Choroid plexus epithelial cell (primary cell): Measurements from ENCODE around the gene CCK.
A peak's percentile ranks its signal among the peaks of the same experiment; 100 is the strongest.

Source experiments
- DNase-seq: peaks from one replicate; pipeline ENCODE4 v3.0.0-alpha.2; 2010; ENCODE audit warnings: low read depth
- H3K4me3 ChIP-seq: 2 replicates; pipeline ENCODE4 v1.5.1; 2011; ENCODE audit warnings: low read depth, mild to moderate bottlenecking, control low read depth, low read length, moderate library complexity
- TF ChIP-seq, protein P1 (sequence below): conservative IDR thresholded peaks from 2 replicates; pipeline ENCODE4 v1.5.1; 2011; ENCODE audit warnings: low read depth, mild to moderate bottlenecking, control low read depth, inconsistent platforms, low read length, moderate library complexity

CCK gene

GRCh38 chr3:42235532-42235931, 30.5 kb downstream of the CCK start:
- TF ChIP-seq, protein P1, sequence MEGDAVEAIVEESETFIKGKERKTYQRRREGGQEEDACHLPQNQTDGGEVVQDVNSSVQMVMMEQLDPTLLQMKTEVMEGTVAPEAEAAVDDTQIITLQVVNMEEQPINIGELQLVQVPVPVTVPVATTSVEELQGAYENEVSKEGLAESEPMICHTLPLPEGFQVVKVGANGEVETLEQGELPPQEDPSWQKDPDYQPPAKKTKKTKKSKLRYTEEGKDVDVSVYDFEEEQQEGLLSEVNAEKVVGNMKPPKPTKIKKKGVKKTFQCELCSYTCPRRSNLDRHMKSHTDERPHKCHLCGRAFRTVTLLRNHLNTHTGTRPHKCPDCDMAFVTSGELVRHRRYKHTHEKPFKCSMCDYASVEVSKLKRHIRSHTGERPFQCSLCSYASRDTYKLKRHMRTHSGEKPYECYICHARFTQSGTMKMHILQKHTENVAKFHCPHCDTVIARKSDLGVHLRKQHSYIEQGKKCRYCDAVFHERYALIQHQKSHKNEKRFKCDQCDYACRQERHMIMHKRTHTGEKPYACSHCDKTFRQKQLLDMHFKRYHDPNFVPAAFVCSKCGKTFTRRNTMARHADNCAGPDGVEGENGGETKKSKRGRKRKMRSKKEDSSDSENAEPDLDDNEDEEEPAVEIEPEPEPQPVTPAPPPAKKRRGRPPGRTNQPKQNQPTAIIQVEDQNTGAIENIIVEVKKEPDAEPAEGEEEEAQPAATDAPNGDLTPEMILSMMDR = no peak

GRCh38 chr3:42230860-42231259, 35.1 kb downstream of the CCK start:
- H3K4me3 ChIP-seq = no peak overlapping the region
- TF ChIP-seq, protein P1 = no peak
- no peak for DNase-seq

More at GRCh38 chr3:42235532-42235931, 30.5 kb downstream of the CCK start:
- DNase-seq = no peak
- H3K4me3 ChIP-seq = no peak overlapping the region

- TF ChIP-seq, protein P1 = peak; percentile 73
- DNase-seq = peak; percentile 73
- H3K4me3 ChIP-seq = no peak overlapping the region
Measured at GRCh38 chr3:42229942-42230688, 35.9 kb downstream of the CCK start.

DNA sequence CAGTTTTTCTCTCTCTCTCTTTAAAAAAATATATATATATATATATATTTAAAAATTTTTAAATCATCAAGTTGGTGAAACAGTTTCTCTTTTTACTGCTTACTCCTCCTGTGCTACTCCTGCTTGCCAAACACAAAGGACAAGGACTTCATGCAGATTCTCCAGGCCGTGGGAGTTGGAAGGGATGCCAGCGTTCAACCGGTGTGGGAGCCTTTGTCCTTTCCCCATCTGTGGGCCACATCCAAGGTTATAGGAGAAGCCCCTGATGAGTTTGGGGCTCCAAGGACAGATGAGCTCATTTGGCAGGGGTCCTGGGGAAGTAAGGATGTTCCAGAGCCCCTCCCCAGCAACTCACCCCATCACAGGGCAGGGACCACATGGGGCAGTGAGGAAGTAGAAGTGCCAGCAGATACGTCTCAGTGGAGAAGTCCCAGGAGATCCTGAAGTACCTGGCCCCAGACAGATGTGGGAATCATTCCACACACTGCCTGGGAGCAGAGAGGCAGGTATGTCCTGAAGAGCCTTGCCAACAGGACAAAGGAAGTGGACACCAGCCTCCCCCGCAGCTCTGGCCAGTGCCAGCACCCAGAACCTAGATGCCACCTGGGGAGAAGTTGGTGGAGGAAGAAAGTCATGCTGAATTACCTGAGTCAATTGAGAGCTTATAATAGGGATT, 36.6 kb downstream of the CCK start:
- no peak overlapping the region for H3K4me3 ChIP-seq
- DNase-seq = no peak
- TF ChIP-seq, protein P1 = no peak

GRCh38 chr3:42228796-42229195, 37.2 kb downstream of the CCK start:
- H3K4me3 ChIP-seq = no peak overlapping the region
- TF ChIP-seq, protein P1 = peak; percentile 47
- peak; percentile 49 for DNase-seq

- TF ChIP-seq, protein P1 = no peak
- H3K4me3 ChIP-seq = no peak overlapping the region
- no peak for DNase-seq
Measured at GRCh38 chr3:42226470-42227425, 39.2 kb downstream of the CCK start.
